ENCODE measurements around the gene DGUOK. TPM values are rescaled to one million over a fixed set of nuclear protein-coding genes. Genes with fewer than 3 reads are reported as not detected.
"Not testable (repeated sequence)": the region's sequence is repeated elsewhere in the genome, so short reads cannot be mapped to it uniquely, and the experiment has no call there.

The DGUOK gene
- total RNA-seq, 1 donor from 2014 or later: 47.8 TPM

DNA sequence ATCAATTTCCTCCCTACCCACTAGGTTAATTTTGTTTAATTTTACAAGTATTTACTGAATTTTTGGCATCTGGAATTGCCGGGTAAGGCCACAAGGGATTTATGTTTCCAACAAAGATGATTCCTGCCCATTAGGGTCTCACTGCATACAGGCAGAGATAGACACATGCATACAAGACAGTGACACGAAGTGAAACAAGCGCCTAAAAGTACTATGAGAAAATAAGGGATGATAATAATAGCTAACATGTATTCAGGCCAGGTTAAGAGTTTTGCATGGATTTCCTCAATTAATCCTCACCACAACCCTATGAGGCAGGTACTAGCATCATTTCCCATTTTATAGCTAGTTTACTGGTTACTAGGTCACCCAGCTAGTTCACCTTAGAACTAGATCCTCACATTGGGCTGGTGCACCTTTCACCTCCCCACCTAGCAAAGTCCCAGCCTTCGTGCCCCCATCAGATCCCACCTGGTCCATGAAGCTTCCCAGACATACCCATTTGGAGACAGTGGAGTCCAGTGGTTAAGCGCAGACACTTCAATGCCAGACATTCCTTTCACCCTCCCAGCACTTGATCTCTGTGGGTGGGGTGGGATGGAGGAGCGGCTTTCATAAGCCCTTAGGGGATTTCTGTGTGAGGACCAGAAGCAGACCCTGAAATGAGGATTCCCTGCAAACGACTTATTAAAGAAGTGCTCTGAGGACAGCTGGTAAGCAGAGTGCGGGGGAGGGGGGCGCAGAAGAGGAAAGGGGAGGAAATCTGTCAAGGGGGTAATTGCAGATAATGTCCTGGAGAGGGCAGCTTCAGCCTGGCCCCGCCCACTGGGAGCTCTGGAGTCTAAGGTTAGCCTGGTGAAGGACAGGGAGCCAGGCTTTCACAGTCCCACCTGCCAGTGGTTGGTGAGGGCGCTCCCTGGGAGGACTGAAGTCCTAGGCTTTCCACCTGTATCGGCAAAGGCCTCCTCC is 5.8 kb upstream of the DGUOK start:
- peak in 1 of 2 donors; percentile 20 for DNase-seq (ENCODE audit: low read depth in 2 of 2)

DNA sequence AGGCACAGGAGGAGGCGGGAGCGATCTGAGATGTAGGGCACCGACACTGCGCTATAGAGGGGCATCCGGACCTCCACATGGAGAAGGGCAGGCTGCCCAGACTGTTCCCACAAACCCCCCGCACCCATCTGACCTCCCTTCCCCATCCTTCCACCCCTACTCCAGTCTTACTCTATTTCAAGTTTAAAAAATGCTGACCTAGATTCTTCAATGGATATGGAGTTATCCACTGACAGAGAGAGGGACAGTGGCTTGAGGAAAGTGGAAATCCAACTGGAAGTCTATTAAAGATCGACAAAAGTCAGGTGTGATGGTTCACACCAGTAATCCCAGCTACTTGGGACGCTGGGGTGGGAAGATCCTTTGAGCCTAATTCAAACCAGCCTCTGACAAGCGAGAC is 5.1 kb upstream of the DGUOK start:
- DNase-seq (ENCODE audit: low read depth in 2 of 2): no peak

- no peak for DNase-seq (ENCODE audit: low read depth in 2 of 2)
Measured at GRCh38 chr2:73922681-73923080, 4.0 kb upstream of the DGUOK start.

DNA sequence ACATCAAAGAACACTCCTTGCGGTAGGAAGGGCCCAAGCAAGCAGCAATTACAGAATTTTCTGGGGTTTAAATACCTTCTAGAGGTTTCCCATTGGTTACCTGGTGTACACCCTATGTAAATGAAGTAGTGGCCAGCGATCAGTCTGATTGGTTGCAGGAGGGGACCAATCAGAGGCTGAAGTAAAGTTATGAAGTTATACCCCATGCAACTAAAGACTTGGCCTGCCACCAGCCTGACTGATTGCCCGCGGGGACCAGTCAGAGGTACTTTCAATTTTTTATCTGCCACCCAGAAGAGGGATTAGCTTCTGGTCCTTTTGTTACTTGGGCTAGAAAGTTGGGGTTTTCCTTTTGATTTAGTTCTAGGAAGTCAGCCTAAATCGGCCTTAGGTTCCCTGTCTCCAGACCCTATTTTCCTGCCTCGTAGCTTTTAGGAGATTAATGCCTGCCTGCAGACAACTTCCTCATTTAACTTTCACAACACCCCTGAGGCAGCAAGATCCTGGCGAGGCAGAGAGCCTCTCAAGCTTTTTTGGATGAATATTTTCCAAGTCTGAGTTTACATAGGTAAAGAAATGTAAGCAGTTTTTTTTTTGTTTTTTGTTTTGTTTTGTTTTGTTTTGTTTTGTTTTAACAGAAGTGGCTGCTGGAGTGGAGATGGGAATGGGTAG is 1.5 kb upstream of the DGUOK start:
- DNase-seq (ENCODE audit: low read depth in 2 of 2): no peak

DNA sequence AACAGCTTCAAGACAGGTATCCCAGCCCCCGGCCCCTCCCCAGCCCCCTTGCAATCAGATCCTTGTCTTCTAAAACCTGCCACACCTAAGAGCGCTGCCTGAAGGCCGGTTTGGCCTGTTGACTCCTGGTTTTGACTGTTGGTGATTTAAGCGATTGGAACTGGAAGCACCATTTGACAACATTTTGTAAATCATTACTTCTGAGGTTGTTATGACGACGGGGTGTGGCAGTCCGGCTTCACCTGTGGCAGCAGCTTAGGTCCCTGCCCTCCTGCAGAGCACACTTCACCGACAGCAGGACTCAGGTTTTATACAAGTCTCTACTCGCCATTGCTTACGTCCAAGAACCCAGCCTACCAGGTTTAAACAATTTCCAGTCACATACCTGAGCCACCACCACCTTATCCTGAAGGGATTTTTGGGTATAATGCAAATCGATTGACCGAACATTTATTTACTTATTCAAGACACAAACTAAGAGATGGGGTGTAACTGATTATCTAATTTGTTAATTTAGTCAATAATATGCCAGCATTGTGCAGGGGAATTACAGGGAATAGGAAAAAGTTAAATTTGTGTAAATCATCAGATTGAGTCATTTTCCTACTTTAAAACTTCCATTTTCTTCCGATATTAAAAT is 707 bp upstream of the DGUOK start:
- DNase-seq (ENCODE audit: low read depth in 2 of 2): no peak

DNA sequence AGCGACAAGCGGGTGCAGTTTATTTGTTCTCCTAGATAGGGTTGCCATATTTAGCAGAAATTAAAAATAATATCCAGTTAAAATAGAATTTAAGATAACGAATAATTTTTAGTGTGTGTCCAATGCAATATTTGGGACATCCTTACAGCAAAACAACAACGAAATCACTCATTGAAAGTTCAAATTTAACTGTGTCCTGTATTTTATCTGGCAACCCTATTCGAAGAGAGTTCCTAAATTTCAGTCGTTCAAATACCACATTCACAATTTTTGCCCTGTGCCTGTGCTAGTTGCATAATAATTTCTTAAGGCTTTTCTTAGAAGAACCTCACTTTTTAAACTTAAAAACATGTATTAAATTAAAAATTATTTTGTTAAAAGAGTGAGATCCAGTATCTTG is 664 bp downstream of the DGUOK start:
- DNase-seq (ENCODE audit: low read depth in 2 of 2): no peak

DNA sequence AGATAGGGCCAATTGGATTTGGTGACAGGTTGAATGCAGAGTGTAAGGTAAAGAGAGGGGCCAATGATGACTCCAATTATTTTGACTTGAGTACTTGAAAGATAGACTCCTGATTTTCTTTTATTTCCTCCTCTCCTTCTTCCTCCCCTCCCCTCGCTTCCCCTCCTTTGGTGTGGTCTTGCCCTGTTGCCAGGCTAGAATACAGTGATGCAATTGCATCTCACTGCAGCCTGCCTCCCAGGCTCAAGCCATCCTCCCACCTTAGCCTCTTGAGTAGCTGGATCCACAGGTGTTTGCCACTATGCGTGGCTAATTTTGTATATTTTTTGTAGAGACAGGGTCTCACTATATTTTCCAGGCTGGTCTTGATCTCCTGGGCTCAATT is 2.3 kb downstream of the DGUOK start:
- DNase-seq (ENCODE audit: low read depth in 2 of 2): no peak

DNA sequence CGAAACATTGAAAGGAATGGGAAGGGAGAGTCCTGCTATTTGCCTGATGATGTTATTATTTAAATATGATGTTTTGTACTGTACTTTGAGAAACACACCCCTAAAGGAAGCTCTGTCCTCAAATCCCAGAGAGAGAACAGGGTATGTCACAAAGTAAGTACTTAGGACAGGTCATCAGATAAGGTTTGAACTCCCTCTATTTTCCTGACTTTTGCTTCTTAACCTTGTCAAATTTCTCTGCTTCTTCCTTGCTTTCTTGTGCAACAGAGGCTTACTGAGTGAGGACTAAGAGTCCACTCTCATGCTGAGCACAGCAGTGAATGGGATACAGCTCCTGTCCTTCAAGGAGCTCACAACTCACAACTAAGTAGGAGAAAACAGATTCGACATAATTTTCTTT is 3.7 kb downstream of the DGUOK start:
- DNase-seq (ENCODE audit: low read depth in 2 of 2): no peak

DNA sequence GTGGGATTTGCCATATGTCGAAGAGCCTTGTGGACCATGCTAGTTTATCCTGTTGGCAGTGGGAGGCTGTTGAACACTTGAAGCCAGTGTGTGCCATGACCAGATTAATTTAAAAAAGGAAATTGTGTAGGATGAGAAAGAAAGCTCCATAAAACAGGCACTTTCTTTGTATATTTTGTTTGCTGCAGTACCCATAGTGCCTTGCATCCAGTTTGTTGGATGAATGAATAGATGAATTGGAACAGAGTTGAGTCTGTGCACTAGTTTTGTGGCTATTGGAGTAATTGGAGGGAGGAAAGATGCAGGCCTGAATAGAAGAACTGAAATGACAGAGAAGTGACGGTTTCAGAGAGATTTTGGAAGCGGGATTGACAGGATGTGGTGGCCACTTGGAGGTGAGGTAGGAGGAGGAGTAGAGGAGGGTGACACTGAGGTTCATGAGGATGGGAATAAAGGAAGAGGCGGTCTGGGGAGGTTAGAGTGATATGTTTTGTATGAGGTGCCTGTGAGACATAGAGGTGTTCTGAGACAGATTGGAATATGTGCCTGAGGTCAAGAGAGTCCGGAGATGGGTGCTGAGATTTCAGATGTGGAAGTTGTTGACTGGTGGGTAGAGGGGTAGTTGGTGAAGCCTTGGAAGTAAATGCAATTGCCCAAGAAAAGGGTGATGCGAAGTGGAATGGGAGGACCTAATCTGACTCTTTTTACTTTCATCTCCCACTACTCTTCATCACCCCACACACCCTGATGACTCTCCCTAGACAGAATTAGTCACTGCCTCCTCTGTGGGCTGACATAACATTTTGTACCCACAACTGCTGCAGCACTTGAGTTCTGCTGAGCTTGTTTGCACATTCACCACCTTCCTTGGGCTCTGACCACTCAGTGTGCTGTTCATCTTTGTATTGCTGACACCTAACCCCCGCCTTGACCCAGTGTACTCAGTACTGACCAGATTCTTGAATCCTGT is 5.1 kb downstream of the DGUOK start:
- no peak for DNase-seq (ENCODE audit: low read depth in 2 of 2)

GRCh38 chr2:73933194-73933593 is 6.5 kb downstream of the DGUOK start:
- DNase-seq (ENCODE audit: low read depth in 2 of 2): no peak

DNA sequence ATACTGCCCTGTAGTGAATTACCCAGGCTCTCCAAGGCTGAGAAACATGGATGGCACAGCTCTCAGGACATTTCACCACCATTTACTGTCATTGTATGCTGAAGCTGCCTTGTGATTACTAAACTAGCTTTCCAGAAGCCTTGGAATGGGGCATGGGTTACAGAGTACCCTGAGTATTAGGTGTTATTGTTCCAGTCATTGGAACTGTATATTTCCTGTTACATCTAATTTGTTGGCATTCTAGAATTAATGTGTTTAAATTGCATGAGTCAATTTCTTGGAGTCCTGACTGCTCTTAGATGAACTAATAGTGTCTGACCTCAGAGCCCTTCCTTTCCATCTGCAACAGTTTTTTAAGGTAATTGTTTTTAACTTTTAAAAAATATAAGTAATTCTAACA is 9.0 kb downstream of the DGUOK start:
- no peak for DNase-seq (ENCODE audit: low read depth in 2 of 2)

- no peak for DNase-seq (ENCODE audit: low read depth in 2 of 2)
Measured at GRCh38 chr2:73937103-73937885, 10.6 kb downstream of the DGUOK start.

DNA sequence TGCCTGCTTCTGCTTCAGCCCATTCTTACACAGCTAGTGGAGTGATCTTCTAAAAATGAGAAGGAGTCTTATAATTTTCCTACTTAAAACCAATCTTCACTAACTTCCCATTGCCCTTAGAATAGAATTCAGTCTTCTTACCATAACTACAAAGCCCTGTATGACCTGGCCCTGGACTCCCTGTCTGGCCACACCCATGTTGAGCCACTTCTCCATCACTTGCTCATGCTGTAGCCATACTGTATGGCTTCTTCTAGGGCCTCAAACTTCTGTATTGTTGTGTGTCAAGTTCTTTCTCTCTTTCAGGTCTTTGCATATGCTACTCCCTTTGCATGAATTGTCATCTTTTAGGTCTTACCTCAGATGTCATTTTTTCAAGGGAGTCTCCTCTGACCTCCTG is 11.2 kb downstream of the DGUOK start:
- no peak for DNase-seq (ENCODE audit: low read depth in 2 of 2)

- DNase-seq (ENCODE audit: low read depth in 2 of 2): no peak
Measured at GRCh38 chr2:73938718-73939352, 12.2 kb downstream of the DGUOK start.

- DNase-seq (ENCODE audit: low read depth in 2 of 2): no peak
Measured at GRCh38 chr2:73939419-73939818, 12.7 kb downstream of the DGUOK start.

DNA sequence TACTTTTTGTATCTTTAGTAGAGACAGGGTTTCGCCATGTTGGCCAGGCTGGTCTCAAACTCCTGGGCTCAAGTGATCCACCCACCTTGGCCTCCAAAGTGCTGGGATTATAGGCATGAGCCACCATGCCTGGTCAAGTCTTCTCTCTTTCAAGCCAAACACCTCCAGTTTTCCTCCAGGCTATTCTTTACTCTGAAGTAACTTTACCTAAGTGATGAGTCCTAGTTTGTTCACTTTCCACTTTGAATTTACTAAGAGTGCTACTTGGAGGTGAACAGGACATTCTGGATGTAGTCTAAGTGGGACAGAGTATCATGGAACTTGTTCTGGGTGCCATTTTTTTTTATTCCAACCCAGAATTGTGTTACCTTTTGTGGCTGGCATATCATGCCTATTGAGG is 13.4 kb downstream of the DGUOK start:
- not testable (repeated sequence) for DNase-seq (ENCODE audit: low read depth in 2 of 2)

DNA sequence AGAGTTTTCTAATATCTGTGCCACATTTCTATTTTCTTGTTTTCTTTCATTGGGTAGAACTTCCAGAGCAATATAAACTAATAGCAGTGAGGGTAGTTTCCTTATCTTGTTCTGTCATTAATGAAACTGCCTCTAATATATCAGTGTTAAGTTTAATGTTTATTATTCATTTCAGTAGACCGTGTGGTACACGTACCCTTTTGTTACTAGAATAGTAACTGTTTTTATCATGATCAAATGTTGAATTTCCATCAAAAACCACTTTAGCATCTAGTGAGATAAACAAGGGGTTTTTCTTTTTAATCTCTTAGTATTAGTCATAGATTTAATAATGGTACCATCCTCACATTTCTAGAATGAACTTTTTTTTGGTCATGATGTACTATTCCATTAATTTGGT is 16.0 kb downstream of the DGUOK start:
- DNase-seq (ENCODE audit: low read depth in 2 of 2): no peak

DNA sequence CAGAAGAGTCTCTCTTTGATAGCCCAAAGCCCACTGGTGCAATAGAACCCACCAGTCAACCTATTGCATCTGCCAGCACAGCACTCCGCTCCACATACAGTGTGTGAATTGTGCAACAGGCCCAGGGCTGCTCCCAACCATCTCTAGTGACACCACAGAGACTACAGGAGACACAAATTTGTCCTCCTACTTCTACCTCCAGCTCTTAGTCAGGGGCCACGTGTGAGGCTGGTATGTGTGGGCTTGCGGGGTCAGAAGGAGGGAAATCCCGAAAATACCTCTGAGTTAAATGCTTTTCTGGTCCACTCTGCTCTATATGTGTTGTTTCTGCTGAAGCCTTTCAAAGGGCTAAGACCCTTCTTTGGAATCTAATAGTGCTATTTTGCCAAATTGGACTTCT is 18.0 kb downstream of the DGUOK start:
- DNase-seq (ENCODE audit: low read depth in 2 of 2): no peak

- no peak for DNase-seq (ENCODE audit: low read depth in 2 of 2)
Measured at GRCh38 chr2:73946215-73946614, 19.5 kb downstream of the DGUOK start.

- no peak for DNase-seq (ENCODE audit: low read depth in 2 of 2)
Measured at GRCh38 chr2:73946666-73947065, 20.0 kb downstream of the DGUOK start.
